Measurements from ENCODE around the gene MCM7. TPM values are rescaled to one million over a fixed set of nuclear protein-coding genes. Genes with fewer than 3 reads are reported as not detected.

The MCM7 gene
- polyA plus RNA-seq, 3 donors: 6.9 to 61.1 (median 8.8) TPM

GRCh38 chr7:100069991-100070390, 31.2 kb downstream of the MCM7 start:
- peaks cover 29 to 43% (median 36%) of the 10 kb centered on the region in 7 donors for H3K9me3 Mint-ChIP-seq
- H3K4me2 ChIP-seq (replicated peaks; ENCODE audit: extremely low read depth, low read length, poor library complexity, severe bottlenecking): no peak overlapping the region
- no peaks in the 10 kb centered on the region for H3K79me2 ChIP-seq (ENCODE audit: insufficient read depth, low read length)
- no peak for DNase-seq
- no peak overlapping the region for H2AFZ ChIP-seq (ENCODE audit: insufficient read depth, low read depth, low read length, poor library complexity, severe bottlenecking)
- no peaks in the 10 kb centered on the region for H3K4me1 Mint-ChIP-seq
- no peak for TF ChIP-seq CTCF (IDR thresholded peaks at IDR 0.05)
- no peak overlapping the region for H3K4me3 ChIP-seq (replicated peaks in 1 of 3; ENCODE audit: low read depth in 2 of 3, low read length in 3 of 3)
- intact Hi-C loops (cut with micrococcal nuclease): no loop called here
- H4K20me1 ChIP-seq (ENCODE audit: insufficient read depth, low read length): no peaks in the 10 kb centered on the region
- no peaks in the 10 kb centered on the region for H3K4me1 ChIP-seq (ENCODE audit: control insufficient read depth in 1 of 2, insufficient read depth in 2 of 2, low read length in 2 of 2)
- H3K27me3 ChIP-seq (ENCODE audit: control insufficient read depth in 2 of 2, insufficient read depth in 2 of 2, low read length in 2 of 2): no peaks in the 10 kb centered on the region
- H3K9me3 ChIP-seq (replicated peaks in 1 of 2; ENCODE audit: control insufficient read depth in 1 of 2, insufficient read depth in 1 of 2, low read length in 2 of 2): peaks cover 38 to 40% of the 10 kb centered on the region in 2 donors
- H3K9ac ChIP-seq (ENCODE audit: insufficient read depth, low read length, poor library complexity, severe bottlenecking): no peak overlapping the region
- no peak overlapping the region for H3K4me3 Mint-ChIP-seq
- peak overlapping the region in 1 of 7 donors; percentile 27 for H3K27ac Mint-ChIP-seq
- no peak overlapping the region for H3K27ac ChIP-seq (ENCODE audit: low read depth in 1 of 2, low read length in 2 of 2)
- peaks cover 56 to 77% of the 10 kb centered on the region in 2 donors for H3K36me3 Mint-ChIP-seq
- peaks cover 0 to 6% (median 0%) of the 10 kb centered on the region in 3 donors for H3K27me3 Mint-ChIP-seq (ENCODE audit: low read depth in 3 of 3)
- peaks cover 52 to 74% of the 10 kb centered on the region in 2 donors for H3K36me3 ChIP-seq (replicated peaks in 1 of 2; ENCODE audit: control insufficient read depth in 1 of 2, insufficient read depth in 2 of 2, low read length in 2 of 2)
- 92% methylated on average over 5 of the region's 5 CpGs for WGBS (ENCODE audit: insufficient coverage)

- peak overlapping the region in 3 of 7 donors; percentile 10 to 36 (median 35) for H3K27ac Mint-ChIP-seq
- H3K4me2 ChIP-seq (replicated peaks; ENCODE audit: extremely low read depth, low read length, poor library complexity, severe bottlenecking): no peak overlapping the region
- no peaks in the 10 kb centered on the region for H3K4me1 Mint-ChIP-seq
- no peak overlapping the region for H3K9ac ChIP-seq (ENCODE audit: insufficient read depth, low read length, poor library complexity, severe bottlenecking)
- H3K4me3 Mint-ChIP-seq: no peak overlapping the region
- H3K4me3 ChIP-seq (replicated peaks in 1 of 3; ENCODE audit: low read depth in 2 of 3, low read length in 3 of 3): no peak overlapping the region
- H3K9me3 Mint-ChIP-seq: peaks cover 16 to 21% (median 18%) of the 10 kb centered on the region in 7 donors
- H3K27me3 ChIP-seq (ENCODE audit: control insufficient read depth in 2 of 2, insufficient read depth in 2 of 2, low read length in 2 of 2): no peaks in the 10 kb centered on the region
- peaks cover 0 to 9% (median 1%) of the 10 kb centered on the region in 3 donors for H3K27me3 Mint-ChIP-seq (ENCODE audit: low read depth in 3 of 3)
- peaks cover 45 to 73% of the 10 kb centered on the region in 2 donors for H3K36me3 Mint-ChIP-seq
- no peak overlapping the region for H2AFZ ChIP-seq (ENCODE audit: insufficient read depth, low read depth, low read length, poor library complexity, severe bottlenecking)
- intact Hi-C loops (cut with micrococcal nuclease): no loop called here
- no peak for DNase-seq
- peaks cover 40 to 66% of the 10 kb centered on the region in 2 donors for H3K36me3 ChIP-seq (replicated peaks in 1 of 2; ENCODE audit: control insufficient read depth in 1 of 2, insufficient read depth in 2 of 2, low read length in 2 of 2)
- TF ChIP-seq CTCF (IDR thresholded peaks at IDR 0.05): no peak
- 98% methylated on average over 6 of the region's 7 CpGs for WGBS (ENCODE audit: insufficient coverage)
- peaks cover 21 to 22% of the 10 kb centered on the region in 2 donors for H3K9me3 ChIP-seq (replicated peaks in 1 of 2; ENCODE audit: control insufficient read depth in 1 of 2, insufficient read depth in 1 of 2, low read length in 2 of 2)
- no peaks in the 10 kb centered on the region for H3K4me1 ChIP-seq (ENCODE audit: control insufficient read depth in 1 of 2, insufficient read depth in 2 of 2, low read length in 2 of 2)
- H3K27ac ChIP-seq (ENCODE audit: low read depth in 1 of 2, low read length in 2 of 2): no peak overlapping the region
- H4K20me1 ChIP-seq (ENCODE audit: insufficient read depth, low read length): no peaks in the 10 kb centered on the region
- H3K79me2 ChIP-seq (ENCODE audit: insufficient read depth, low read length): no peaks in the 10 kb centered on the region
These were observed 34.2 kb downstream of the MCM7 start for GRCh38 chr7:100066953-100067352.
